GM15510 (cell line): Measurements from ENCODE around the gene ABI3BP.

Source experiments
- POLR2A ChIP-seq: IDR thresholded peaks from 3 replicates; pipeline ENCODE4 v1.6.1; 2011; ENCODE audit warnings: borderline replicate concordance; ENCODE audit not compliant: insufficient read length; ENCODE audit errors: extremely low read depth

The ABI3BP gene

DNA sequence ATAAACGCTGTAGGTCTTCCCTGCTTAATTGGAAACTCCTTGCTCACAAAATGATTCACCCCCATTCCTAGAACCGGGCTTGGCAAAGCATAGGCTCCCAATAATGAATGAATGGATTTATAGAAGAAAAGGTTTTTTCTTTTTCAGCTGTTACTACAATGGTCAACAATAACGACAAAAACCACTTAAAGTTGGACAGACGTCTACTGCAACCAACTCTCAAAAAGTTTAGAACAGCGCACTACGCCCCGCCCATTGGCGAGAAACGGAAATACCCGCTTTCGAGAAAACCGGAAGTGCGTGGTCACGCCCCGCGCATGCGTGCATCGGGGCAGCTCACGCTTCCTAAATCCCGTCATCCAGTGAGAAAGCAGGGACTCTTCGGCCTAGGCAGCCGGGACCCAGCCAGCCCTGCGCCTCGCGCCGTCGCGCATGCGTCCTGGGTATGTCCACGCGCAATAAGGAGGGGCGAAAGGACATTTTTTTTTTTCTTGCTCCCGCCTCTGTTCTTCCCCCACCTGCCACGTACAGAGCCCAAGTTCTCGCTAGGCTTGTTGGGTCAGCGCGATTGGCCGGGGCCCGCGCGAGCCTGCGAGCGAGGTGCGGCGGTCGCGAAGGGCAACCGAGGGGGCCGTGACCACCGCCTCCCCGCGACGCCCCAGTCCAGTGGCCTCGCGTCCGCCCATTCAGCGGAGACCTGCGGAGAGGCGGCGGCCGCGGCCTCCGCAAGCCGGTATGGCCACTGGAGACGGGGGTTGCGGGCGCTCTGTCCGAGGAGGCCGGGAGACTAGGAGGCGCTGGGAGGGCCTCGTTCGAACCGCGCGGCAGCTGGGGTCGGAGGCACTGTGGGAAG is 284.0 kb downstream of the ABI3BP start, which contains the start of gene TFG:
TFG (plus strand) TSS at position 506 of the 853 bp plus-strand sequence. CDS start 4,192 bp downstream, outside the sequence.
- peak; percentile 67 for TF ChIP-seq POLR2A

DNA sequence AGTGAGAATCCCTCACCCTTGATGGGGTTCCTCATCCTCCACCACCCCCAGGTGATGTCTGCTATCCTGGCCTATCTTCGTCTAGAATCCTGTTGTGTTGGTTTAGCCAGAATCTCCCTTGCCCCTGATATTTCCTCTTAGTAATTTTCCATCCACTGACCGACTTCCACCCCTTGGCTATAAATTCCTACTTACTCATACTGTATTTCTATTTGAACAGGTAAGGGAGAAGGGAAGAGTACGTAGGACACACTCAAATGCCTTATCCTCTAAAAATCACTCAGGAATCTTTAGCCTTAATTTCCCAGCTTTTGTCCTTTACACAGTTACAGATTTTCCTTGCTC is 284.6 kb downstream of the ABI3BP start:
- TF ChIP-seq POLR2A: no peak

DNA sequence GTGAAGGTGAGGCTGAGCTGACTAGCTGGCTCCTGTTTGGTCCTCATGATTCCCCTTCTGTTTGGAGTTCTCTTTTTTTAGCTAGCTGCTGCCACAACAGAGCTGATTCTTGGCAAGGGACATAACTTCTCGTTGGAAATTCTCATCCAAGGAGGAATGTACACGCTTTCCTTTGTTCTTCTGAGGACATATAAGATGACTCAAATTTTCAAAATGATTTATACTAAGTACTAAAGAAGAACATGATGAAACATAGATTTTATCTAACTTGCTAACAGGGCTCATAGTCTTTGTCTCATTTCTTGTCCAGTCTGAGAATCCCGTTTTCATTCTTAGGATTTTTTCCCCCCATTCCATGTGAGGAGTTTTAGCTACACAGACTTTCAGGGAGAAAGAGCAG is 286.9 kb downstream of the ABI3BP start:
- TF ChIP-seq POLR2A: no peak

DNA sequence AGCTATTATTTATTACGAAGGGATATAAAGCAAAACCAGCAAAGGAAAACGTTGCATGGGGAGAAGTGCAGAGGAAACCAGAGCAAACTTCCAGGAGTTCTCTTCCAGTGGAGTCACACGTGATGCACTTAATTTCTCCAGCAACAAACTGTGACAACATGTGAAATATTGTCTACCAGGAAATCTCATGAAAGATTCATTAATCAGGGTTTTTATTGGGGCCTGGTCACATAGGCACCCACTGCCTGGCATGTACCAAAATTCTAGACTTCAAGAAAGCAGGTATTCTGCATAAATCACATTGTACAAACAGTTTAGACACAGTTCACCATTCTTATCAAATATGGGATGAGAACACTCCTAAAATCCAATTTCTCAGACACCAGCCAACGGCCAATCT is 289.4 kb downstream of the ABI3BP start:
- TF ChIP-seq POLR2A: no peak

DNA sequence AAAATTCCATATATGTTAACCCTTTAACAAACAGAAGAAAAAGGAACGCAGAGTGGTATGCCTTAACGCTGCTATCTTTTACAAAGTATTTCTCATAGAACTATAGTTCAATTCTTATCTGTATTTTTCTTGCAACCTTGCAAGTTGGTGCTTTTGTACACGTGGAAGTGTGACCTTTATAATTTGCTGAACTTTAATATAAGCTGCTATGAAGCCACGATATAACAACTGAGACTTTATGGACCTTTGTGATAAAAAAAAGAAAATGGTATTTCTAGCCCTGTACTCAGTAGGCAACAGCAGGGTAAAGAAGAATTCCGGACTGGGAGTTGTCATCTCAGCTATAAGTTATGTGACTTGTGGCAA is 290.3 kb downstream of the ABI3BP start:
- TF ChIP-seq POLR2A: no peak

DNA sequence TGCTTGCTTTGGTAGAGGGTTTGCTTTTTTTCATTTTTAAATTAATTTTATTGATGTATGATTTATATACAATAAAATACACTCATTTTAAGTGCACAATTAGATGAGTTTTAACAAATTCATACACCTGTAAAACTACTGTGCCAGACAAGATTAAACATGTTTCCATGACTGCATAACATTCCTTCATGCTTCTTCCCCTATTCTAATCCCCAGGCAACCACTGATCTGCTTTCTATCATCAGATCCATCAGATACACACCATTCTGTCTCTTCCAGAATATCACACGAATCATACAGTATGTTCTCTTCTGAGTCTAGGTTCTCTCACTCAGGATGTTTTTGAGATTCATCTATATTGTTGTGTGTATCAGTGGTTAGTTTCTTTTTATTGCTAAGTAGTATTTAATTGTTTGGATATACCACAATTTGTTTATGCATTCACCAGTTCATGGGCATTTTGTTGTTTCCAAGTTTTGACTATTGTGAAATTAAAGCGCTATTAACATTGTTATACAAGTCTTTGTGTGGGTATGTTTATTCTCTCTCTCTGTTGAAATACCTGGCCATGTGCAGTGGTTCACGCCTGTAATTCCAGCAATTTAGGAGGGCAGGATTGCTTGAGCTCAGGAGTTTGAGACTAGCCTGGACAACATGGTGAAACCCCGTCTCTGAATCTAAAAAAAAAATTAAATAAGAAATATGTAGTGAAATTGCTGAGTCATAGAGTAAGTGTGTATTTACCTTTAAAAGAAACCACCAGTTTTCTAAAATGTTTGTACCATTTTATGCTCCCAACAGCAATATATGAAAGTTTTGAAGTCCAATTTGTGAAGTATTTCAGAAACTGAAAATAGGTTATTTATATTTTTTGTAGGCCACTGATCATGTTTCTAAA is 290.9 kb downstream of the ABI3BP start:
- TF ChIP-seq POLR2A: no peak

DNA sequence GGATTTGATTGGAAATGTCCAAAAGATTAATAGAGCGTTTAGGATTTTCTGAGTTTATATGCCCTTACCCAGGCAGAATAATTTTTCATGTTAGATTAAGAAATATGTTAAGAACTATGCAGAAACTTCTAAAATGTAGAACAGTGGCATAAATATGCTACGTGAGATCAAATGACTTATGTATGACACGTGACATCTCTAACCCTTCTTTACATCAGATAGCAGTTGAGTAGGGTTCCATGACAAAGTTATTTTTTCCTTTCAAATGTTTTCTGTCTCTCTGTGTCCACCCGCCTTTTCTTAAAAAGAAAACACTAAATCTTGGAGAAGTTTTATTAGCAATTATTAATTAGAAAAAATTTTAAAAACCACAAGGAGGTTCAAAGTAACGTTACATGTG is 292.5 kb downstream of the ABI3BP start:
- no peak for TF ChIP-seq POLR2A
